ENCODE results near the gene PAX6.

PAX6 gene

DNA sequence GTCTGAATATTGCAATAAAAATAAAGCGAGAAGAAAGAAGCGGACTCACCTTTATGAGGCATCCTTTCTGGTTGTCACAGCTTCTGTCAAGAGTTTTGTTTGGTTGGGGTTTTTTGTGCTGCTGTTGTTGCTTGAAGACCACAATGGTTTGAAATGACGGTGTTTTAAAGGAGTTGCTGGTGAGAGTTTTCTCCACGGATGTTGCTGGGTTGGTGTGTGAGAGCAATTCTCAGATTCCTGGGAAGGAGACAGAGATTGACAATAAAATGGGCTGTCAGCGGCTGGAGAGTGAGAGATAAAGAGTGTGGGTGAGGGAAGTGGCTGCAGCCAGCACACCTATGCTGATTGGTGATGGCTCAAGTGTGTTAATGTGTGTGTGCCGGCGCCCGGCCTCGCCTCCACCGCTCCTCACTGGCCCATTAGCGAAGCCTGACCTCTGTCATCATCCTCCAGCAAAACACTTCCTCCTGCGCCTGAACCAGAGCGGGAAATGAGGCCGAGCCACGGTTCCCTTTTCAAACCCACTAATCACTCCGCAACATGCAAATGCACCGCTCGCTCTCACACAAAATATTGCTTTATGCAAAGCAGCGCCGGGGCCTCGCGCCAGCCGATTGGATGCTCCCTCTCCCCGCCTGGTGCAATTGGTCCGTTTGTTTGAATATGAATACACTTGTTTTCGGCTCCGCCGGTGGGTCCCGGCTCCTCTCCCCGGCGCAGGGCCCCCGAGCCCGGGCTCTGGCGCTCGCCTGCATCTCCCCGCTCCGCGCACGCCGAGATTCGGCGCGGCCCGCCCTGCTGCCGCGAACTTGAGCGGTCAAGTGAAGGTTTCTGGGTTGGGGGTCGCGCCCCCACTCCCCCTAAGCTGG is at the start of gene PAX6:
TSS of gene PAX6 (minus strand) at position 544 of the 869 bp plus-strand sequence. CDS start 4,911 bp downstream, outside the sequence.
- DNase-seq: peak; percentile 100
- in situ Hi-C loops (cut with MboI; ENCODE audit: low pct_unique_long_range_greater_than_20kb, low sequenced_read_pairs): no loop called here

DNA sequence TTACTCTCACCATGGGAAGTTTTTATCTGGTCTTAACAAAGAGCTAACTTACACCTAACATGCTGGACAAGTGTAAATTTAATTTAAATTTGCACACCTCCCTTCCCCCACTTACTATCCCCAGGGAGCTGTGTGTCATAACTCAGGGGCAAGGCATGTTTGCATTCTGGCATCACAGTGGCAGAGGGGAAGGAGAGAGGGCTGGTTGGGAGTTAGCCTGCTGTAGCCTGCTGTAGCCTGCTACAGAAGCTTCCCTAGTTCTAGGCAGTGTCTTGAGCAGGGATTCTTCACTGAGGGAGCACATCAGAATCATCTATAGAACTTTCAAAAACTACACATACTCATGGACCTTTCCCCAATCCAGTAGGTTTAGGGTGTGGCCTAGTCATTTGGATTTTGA is 49.3 kb upstream of the PAX6 start:
- no peak for DNase-seq
- in situ Hi-C loops (cut with MboI; ENCODE audit: low pct_unique_long_range_greater_than_20kb, low sequenced_read_pairs): loop anchor here (25.0 kb wide), 1 partner anchor 623 kb away; no protein-coding TSS in a partner anchor

DNA sequence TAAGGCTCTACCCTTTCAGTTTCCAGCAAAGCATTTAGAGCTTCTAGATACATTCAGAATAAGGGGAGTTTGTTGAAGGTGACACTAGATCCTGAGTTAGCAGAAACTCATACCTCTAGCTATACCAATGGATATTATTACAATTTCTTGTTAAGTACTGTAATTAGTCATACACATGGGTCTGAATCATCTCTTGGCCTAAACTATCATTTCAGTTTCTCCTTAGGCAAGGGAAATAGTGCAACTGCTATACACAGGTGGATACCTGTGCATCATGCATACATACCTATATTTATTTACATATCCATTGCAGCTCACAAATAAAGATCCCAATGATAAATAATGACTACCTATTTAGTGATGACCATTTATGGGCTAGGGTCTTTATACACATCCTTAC is 45.1 kb upstream of the PAX6 start:
- in situ Hi-C loops (cut with MboI; ENCODE audit: low pct_unique_long_range_greater_than_20kb, low sequenced_read_pairs): loop anchor here (25.0 kb wide), 1 partner anchor 619 kb away; no protein-coding TSS in a partner anchor
- no peak for DNase-seq

DNA sequence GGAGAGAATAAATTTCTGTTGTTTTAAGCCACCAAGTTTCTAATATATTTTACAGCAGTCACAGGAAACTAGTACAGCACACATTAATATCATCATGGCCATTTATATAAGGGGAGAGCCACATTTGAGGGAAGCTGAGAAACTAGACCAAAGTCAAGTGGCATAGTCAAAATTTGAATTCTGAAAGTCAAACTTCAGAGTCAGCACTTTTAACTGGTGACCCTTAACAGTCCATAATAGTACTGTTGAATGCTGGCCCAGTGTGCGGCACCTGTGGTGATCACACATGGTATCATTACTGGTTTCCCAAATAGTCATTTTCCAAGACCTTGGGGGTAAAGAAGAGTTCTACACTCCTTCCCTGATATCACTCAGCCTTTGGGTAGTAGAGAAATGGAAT is 44.3 kb upstream of the PAX6 start:
- in situ Hi-C loops (cut with MboI; ENCODE audit: low pct_unique_long_range_greater_than_20kb, low sequenced_read_pairs): loop anchor here (25.0 kb wide), 1 partner anchor 618 kb away; no protein-coding TSS in a partner anchor
- no peak for DNase-seq

DNA sequence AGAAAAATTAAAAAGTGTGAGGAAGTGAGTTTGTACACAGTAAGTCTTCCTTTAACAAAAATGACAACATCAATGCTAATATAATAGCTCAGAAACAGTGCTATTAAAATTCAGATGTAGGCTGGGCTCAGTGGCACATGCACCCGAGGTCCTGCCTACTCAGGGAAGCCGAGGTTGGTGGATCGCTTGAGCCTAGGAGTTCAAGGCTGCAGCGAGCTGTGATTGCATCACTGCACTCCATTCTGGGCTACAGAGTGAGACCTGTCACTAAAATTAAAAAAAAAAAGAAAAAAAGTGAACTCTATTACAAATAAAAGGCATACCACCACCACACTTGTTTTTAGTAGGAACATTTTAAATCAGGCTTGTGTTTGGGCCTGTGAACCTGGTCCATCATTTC is 39.2 kb upstream of the PAX6 start:
- DNase-seq: no peak
- in situ Hi-C loops (cut with MboI; ENCODE audit: low pct_unique_long_range_greater_than_20kb, low sequenced_read_pairs): loop anchor here (25.0 kb wide), 1 partner anchor 613 kb away; no protein-coding TSS in a partner anchor

DNA sequence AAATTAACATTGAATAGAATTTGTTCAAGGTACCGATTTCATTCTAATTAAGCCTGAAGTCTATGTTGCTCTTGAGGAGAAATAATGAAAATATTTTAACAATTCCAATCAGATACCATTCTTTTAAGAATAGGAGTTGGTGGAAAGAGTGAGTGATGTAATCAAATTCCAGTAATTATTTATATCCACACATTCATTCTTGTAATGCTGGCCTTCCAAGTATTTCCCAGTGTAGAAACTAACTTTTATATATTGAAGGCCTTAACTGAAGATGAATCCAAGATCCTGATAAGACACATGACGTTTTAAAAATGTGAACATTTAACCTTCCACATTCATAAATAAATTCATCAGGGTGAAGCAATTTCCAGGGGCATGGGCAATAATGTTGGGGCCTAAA is 36.6 kb upstream of the PAX6 start:
- no peak for DNase-seq
- in situ Hi-C loops (cut with MboI; ENCODE audit: low pct_unique_long_range_greater_than_20kb, low sequenced_read_pairs): no loop called here

DNA sequence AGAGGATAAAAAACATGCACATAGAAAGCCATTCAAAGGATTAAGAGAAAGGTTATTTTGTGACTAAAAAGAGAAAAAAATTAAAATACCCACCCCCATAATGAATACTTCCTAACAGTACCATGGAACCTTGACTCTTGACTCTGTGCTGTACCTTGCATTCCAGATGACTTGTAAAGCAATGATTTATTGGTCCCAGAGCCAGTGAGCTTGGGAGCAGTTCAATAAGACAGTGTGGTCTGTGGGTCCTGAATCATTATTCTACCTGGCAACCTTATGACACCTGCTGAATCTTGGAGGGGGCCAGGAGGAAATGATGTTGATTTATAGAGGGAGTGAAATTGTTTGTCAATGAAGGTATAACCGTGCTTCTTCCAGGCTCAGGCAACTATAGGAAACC is 34.2 kb upstream of the PAX6 start:
- no peak for DNase-seq
- in situ Hi-C loops (cut with MboI; ENCODE audit: low pct_unique_long_range_greater_than_20kb, low sequenced_read_pairs): no loop called here

DNA sequence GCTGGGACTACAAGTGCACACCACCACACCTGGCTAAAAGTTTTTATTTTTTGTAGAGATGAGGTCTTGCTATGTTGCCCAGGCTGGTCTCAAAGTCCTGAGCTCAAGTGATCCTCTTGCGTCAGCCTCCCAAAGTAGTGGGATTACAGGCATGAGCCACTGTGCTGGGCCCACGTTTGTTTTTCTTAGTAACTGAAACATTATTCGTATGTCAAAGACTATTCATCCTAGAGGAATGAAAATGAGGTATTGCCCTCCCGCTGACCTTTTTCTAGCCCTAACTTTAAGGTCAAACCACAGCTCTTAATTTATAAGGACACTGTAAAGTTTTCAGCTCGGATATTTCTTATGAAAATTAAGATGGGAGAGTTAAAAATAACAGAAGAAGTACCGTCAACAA is 33.2 kb upstream of the PAX6 start:
- DNase-seq: no peak
- in situ Hi-C loops (cut with MboI; ENCODE audit: low pct_unique_long_range_greater_than_20kb, low sequenced_read_pairs): no loop called here

DNA sequence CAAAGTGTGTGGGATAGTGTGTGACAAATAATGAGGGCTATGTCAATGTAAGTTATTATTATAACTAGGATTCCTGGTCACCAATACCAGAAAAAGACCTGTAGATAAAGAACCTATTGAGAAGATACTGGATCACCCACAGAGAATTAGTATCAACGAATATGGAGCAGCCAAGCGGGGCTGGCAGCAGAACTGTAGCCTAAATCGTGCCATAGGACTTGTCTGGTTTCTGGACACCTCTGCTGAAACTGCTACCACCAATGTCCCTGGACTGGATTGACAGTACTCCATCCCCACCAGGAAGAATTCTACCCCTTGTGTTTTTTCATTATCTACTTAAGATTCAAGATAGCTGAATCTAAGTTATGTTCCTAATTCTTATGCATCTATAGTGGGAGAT is 30.3 kb upstream of the PAX6 start:
- DNase-seq: no peak
- in situ Hi-C loops (cut with MboI; ENCODE audit: low pct_unique_long_range_greater_than_20kb, low sequenced_read_pairs): no loop called here

DNA sequence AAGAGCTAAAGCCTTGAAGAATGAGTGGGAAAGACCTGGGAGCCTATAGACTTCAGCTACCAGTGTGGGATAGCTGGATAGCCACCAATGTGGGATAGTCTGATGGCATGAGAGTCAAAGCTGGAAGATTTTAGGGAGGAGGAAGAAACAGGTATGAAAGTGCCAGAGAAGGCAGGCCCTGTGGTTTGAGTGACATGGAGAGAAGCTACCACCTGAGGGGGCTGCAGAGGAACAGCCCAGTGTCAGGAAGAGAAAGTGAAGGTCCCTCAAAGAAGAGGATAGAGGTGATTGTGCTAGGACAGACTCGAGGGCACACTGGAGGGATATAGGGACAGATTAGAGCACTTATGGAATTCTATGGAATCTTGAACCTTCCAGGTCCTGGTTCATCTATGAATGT is 23.1 kb upstream of the PAX6 start:
- DNase-seq: no peak
- in situ Hi-C loops (cut with MboI; ENCODE audit: low pct_unique_long_range_greater_than_20kb, low sequenced_read_pairs): no loop called here

DNA sequence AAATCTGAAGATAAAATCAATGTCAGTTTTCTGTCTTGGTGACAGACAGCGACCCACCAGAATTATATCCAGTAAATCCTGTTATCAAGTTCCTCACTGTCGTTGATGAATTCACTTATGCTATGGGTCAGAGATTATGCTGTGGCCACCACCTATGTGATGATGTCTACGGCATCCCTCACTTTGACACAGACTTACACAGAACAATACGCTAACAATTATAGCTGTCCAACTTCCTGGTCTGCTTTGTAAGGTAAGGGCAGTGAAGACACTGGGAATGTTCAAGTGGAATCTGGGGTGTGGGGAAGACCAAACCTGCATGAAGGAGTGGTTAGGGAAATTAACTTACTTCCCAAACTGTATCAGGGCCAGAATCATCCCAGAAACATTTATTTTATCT is 19.3 kb upstream of the PAX6 start:
- DNase-seq: no peak
- in situ Hi-C loops (cut with MboI; ENCODE audit: low pct_unique_long_range_greater_than_20kb, low sequenced_read_pairs): no loop called here

DNA sequence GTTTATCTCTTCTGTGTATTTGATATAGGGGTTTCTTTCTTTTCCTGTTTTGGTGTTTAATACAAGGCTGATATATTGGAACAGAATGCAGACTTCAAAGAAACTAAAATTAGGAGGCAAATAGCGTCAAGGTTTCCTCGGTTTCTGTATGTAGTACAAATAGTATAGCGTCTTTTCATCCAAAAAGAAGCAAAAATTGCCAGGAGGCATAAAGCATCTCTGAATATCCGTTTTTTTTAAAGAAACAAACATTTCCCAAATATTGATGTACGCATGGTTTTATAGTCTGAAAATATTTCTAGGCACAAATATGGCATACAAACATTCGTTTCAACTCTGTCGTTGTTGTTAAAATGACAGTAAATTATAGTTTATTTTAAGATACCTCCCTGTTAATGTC is 17.1 kb upstream of the PAX6 start:
- in situ Hi-C loops (cut with MboI; ENCODE audit: low pct_unique_long_range_greater_than_20kb, low sequenced_read_pairs): no loop called here
- DNase-seq: no peak

DNA sequence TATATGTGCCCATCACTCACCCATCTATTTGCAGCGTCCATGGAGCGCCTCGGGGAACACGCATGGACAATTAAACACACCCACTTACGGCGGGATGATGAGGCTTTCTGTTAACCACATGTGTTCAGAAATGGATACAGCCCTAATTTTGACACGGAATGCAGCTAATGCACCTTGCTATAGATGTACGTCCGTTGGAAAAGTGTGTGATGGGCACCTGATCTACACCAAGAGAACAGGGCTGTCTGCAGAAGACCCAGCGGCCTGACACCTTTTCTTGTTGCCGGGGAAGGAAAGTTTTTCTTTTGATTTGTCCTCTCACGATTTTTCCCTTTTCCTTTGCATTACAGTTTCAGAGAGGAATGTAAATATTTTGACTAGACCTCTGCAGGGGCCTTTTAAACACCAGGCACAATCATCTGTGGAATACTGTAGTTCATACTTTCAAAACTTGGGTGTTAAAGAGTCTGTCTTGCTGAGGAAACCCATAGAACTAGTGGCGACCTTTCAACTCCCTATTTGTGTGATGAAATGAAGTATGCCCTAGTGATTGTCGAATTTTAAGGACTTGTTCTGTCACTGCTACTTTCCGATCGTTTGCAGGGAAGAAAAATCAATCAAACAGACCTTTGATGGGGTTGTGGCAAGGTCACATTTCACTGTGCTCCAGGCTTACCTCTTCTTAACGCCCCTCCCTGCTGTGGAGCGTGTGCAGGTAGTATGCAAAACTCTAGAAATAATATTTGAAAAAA is 16.5 kb upstream of the PAX6 start:
- in situ Hi-C loops (cut with MboI; ENCODE audit: low pct_unique_long_range_greater_than_20kb, low sequenced_read_pairs): no loop called here
- no peak for DNase-seq

DNA sequence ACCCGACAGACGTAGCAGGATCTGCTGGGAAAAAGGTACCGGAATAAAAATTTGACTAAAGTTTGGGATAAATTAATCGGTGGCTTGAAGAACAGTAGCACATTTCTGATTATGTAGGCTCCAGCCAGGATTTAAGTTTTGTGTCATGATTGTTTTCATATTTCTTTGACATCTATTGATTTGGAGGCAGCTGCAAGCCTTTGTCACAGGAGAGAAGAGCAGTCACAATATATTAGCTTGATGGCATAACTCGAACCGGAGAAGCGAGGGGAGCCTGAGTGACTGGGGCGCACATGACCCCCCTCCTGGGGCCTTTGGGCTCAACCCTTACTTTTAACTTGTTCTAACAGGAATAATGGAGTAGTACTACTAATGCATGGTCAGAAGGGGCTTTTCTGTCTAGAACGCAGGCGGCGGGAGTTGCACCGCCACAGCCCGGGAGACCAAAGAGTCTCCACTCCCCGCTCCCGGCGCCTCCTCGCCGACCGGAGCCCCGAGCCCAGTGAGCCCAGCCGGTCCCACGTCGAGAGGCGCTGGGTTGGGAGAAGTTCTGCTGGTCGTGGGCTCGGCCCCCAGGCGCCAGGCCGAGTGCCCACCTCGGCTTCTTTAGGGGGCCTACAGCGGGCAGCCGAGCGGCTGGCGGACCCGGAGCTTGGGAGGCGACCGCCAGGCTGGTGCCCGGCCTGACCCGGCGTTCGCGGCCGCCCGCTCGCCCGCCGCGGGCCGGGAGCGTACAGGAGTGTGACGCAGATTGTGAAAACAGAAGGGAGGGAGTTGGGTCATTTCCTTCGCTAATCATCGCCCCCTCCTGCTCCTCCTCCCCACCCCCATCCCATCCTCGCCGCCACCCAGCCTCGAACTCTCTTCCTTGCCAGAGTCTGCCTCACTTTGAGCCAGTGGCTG is 15.7 kb upstream of the PAX6 start:
- in situ Hi-C loops (cut with MboI; ENCODE audit: low pct_unique_long_range_greater_than_20kb, low sequenced_read_pairs): no loop called here
- no peak for DNase-seq

DNA sequence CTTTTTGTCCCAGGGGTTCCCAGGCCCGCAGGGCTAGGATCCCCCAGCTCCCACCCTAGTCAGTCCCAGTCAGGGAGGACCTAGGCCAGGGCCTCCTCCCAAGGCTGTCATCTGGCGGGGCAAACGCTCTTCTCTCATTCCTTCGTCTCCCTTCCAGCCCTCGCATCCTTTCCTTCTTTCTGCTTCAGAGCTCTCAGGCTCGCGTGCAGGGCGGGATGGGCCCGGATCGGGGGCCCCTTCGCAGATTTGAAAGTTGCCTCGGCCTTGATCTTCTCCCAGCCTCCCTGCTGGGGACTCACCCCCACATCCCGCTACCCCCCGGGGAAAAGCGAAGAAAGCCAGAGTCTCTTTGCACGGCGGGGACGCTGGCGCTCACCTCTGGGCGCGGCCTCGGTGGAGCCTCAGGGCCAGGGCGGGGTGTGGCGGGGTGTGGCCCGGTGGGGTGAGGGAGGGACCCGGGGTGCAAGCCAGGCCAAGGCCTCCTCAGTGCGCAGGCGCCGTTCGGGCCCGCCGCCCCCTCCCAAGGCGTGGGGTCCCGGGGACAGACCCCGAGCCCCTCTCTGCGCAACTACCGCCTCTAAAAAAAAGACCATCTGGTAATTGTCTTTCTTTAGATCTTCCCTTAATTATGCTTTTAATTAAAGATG is 14.8 kb upstream of the PAX6 start:
- in situ Hi-C loops (cut with MboI; ENCODE audit: low pct_unique_long_range_greater_than_20kb, low sequenced_read_pairs): no loop called here
- no peak for DNase-seq

DNA sequence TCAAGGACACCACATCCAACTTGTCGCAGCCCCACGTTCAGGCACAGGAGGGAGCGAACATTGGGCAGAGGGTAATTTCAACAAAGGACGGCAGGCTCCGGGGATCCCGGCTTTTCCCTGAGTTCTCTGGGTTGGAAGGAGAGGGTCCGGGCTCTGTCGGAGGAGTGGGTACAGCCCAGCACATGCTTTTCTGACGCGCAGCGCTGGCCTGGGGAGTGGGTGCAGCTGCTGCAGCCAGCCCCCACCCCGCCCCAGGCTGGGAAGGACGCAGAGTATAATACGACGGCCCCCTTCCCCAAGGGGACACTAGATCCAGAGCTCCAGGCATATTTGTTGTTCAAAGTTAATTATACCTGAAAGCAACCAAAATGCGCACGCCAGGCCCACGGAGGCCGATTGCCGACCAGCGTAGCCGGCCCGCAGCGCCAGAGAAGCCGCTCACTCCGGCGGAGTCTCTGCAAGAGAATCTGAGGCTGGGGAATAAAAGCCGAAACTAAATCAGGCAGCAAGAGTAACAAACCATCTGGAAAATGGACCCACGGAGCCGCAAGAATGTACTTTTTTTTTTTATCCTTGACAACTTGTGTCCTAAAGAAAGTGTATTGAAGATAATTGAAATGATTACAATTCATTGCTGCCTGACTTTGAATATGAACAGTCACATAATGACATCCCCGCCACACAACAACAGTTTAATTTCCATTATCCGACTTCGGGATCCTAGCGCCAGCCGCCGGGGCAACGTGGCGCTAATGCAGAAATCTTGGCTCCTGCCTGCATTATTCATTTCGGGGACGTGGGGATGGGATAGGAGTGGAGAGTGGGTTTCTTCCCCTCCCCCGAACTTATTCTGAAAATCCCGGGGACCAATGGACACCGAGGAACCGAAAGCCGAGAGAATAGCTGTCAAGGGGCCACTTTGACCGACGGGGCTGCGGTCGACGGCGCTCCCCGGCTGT is 14.0 kb upstream of the PAX6 start:
- no peak for DNase-seq
- in situ Hi-C loops (cut with MboI; ENCODE audit: low pct_unique_long_range_greater_than_20kb, low sequenced_read_pairs): no loop called here

DNA sequence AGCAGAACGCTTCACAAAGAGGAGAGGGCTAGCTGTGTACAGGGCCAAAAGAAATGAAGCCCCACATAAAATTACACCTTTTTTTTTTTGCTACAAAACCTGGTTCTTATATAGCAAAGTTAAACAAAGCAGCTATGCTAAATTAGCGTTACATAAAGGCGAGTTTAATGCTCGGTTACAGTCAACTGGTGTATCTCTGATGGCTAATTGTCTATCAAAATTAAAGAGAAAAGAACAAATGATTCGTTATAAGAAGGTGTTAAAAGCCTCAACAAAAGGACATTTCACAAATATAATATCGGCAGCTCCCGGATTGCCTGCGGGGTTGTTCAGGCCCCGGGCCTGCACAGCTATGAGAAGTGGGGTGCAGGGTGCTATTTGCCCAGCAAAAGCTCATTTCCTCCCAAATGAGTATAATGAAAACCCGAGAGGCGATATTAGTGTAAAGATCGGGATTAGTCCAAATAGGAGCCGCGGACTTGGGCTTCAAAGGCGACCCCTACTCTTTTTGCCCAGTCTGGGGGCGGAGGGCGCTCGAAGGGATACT is 13.3 kb upstream of the PAX6 start:
- DNase-seq: no peak
- in situ Hi-C loops (cut with MboI; ENCODE audit: low pct_unique_long_range_greater_than_20kb, low sequenced_read_pairs): no loop called here
